Kidney (tissue), 14 donors: Measurements from ENCODE around the gene TGFB1. TPM values are rescaled to one million over a fixed set of nuclear protein-coding genes. Genes with fewer than 3 reads are reported as not detected.

Experiments
- DNase-seq, 5 donors: peaks; one replicate each; pipeline ENCODE4 v3.0.0-alpha.2; 2013 to 2020
- FAIRE-seq: peaks from 2 replicates; lab custom pipeline; 2012; peaks lifted over from hg19 to GRCh38; lab: Jason Lieb, UNC
- H3K27ac ChIP-seq, 2 donors: one replicate each; pipeline ENCODE4 v1.7.0; 2013; ENCODE audit warnings: low read depth in 2 of 2, low read length in 2 of 2, inconsistent platforms in 1 of 2
- H3K27me3 ChIP-seq: one replicate; pipeline ENCODE4 v1.7.1; 2013; ENCODE audit warnings: low read length, inconsistent platforms; ENCODE audit not compliant: control insufficient read depth, insufficient read depth
- H3K36me3 ChIP-seq, 3 donors: one replicate each; pipeline versions ENCODE4 v1.7.0 to v1.7.1; 2013; ENCODE audit warnings: low read length in 3 of 3, control low read depth in 1 of 3, inconsistent platforms in 1 of 3; ENCODE audit not compliant: insufficient read depth in 3 of 3, control insufficient read depth in 2 of 3
- H3K4me1 ChIP-seq, 3 donors: one replicate each; pipeline versions ENCODE4 v1.7.0 to v1.7.1; 2013; ENCODE audit warnings: low read length in 3 of 3, inconsistent platforms in 1 of 3, low read depth in 1 of 3; ENCODE audit not compliant: control insufficient read depth in 2 of 3, insufficient read depth in 2 of 3
- H3K4me3 ChIP-seq, 3 donors: one replicate each; pipeline versions ENCODE4 v1.7.0 to v1.8.1; 2013; ENCODE audit warnings: low read length in 3 of 3, control low read depth in 1 of 3, inconsistent platforms in 1 of 3
- H3K9ac ChIP-seq, 3 donors: one replicate each; pipeline versions ENCODE4 v1.7.0 to v1.7.1; 2013; ENCODE audit warnings: low read length in 3 of 3, control low read depth in 1 of 3, inconsistent platforms in 1 of 3
- H3K9me3 ChIP-seq, 3 donors: one replicate each; pipeline versions ENCODE4 v1.7.0 to v1.7.1; 2013; ENCODE audit warnings: low read length in 3 of 3, control low read depth in 1 of 3, inconsistent platforms in 1 of 3; ENCODE audit not compliant: control insufficient read depth in 2 of 3, insufficient read depth in 1 of 3
- CTCF ChIP-seq: IDR thresholded peaks from 3 replicates; pipeline ENCODE4 v1.5.1; 2012; ENCODE audit warnings: mild to moderate bottlenecking, moderate library complexity, borderline replicate concordance; ENCODE audit not compliant: insufficient read depth; ENCODE audit errors: extremely low read depth
- intact Hi-C: fragments of 100-400 bp; cut with DNase I; formaldehyde crosslinking; loops from one replicate; pipeline ENCODE4 v1.11.1; 2022
- polyA plus RNA-seq: library from polyadenylated mRNA; stranded (reverse); fragments of 350-450 nt; fragmentation: Illumina TruSeq; extraction: RNeasy Lipid Tissue Mini Kit (QIAGEN cat#74804); gene quantifications from one replicate; pipeline ENCODE4 v1.2.3, GENCODE V29; 2014; ENCODE audit warnings: low read depth, low replicate concordance; ENCODE audit not compliant: insufficient read depth
- total RNA-seq: library from RNA; stranded (reverse); fragmentation: NEBNext Ultra II Directional; extraction: Animal tissue kit (Norgen Biotek cat#: 25700); gene quantifications from one replicate; pipeline ENCODE4 v1.2.1, GENCODE V29; 2021
- donor health status: control.
- donor health status: control.
- donor health status: control.
- donor health status: control.
- donor health status: control.
- donor health status: DM: yes; HTN: yes; CAD: no.
- donor health status: Normal renal cell carcinoma (clear cell type).

Gene TGFB1
- total and polyA plus RNA-seq, 2 donors from 2014 or later, result 19.1 to 48.0 TPM

DNA sequence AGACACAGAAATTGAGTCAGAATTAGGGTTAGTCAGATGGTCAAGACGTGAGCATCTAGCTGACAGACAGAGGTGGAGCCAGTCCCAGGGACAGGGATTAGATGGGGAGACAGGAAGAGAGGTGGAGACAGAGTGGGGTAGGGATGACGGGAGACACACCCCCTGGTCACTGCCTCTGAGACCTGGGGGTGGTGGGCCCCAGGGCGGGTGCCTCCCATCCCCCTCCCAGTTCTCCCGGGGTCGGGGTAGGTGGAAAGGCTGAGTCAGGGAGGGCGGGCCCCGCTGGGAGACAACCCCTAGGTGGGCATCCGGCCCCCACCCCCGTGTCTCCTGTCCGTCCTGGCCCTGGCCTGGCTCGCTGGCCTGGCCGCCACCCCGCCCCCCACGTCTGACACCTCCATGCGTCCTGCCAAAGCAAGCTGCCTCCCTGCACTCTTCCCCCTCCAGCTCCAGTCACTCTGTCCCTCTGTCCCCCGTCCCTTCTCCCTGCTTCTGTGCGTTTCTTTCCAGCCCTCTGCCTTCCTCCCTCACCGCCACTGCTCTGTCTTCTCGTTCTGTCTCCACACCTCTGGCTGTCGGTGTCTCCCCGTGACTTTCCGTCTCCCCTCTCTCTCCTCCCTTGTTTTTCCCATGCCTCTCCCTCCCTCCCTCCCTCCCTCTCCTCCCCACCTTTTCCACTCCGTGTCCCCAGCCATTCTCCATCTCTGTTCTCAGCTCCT lies 28.6 kb downstream of the TGFB1 start:
- H3K36me3 ChIP-seq, result peaks cover 0 to 3% (median 0%) of the 10 kb centered on the region in 3 donors
- TF ChIP-seq CTCF, result no peak
- H3K27me3 ChIP-seq, result no peaks in the 10 kb centered on the region
- peak overlapping the region; percentile 28 to 32 (median 32) for H3K4me3 ChIP-seq
- intact Hi-C loops, result no loop called here
- peak; percentile 40 to 92 (median 67) for DNase-seq
- H3K27ac ChIP-seq, result peak overlapping the region; percentile 63 to 65
- H3K4me1 ChIP-seq, result peaks cover 9 to 67% (median 35%) of the 10 kb centered on the region in 3 donors
- no peak for FAIRE-seq
- no peaks in the 10 kb centered on the region for H3K9me3 ChIP-seq
- peak overlapping the region in 2 of 3 donors; percentile 16 to 51 for H3K9ac ChIP-seq

GRCh38 chr19:41324231-41324702 lies 29.5 kb downstream of the TGFB1 start:
- H3K4me1 ChIP-seq, result peaks cover 9 to 67% (median 35%) of the 10 kb centered on the region in 3 donors
- intact Hi-C loops, result no loop called here
- DNase-seq (no peak), FAIRE-seq (no peak)
- H3K9me3 ChIP-seq, result no peaks in the 10 kb centered on the region
- H3K9ac ChIP-seq, result peak overlapping the region in 1 of 3 donors; percentile 48
- no peaks in the 10 kb centered on the region for H3K27me3 ChIP-seq
- H3K36me3 ChIP-seq, result peaks cover 0 to 6% (median 6%) of the 10 kb centered on the region in 3 donors
- TF ChIP-seq CTCF, result no peak
- H3K4me3 ChIP-seq, result no peak overlapping the region
- peak overlapping the region; percentile 63 to 70 for H3K27ac ChIP-seq

- H3K9ac ChIP-seq, result peak overlapping the region in 1 of 3 donors; percentile 46
- no peak for TF ChIP-seq CTCF
- H3K4me3 ChIP-seq, result no peak overlapping the region
- intact Hi-C loops, result no loop called here
- H3K27ac ChIP-seq, result peak overlapping the region; percentile 70 to 76
- DNase-seq, result peak in 1 of 5 donors; percentile 89
- peaks cover 0 to 13% (median 13%) of the 10 kb centered on the region in 3 donors for H3K36me3 ChIP-seq
- H3K27me3 ChIP-seq, result no peaks in the 10 kb centered on the region
- FAIRE-seq, result no peak
- H3K9me3 ChIP-seq, result no peaks in the 10 kb centered on the region
- peaks cover 9 to 61% (median 35%) of the 10 kb centered on the region in 3 donors for H3K4me1 ChIP-seq
These were observed 30.1 kb downstream of the TGFB1 start for GRCh38 chr19:41323430-41324125.
